K562 (cell line): Measurements from ENCODE around the gene SLC6A16. TPM values are rescaled to one million over a fixed set of nuclear protein-coding genes. Genes with fewer than 3 reads are reported as not detected.

ENCODE experiments used
- ATAC-seq: fragments of 200-7000 bp; cut with Tn5 transposase; 3 replicates; pipeline ENCODE4 v1.9.1; 2020; ENCODE audit warnings: moderate library complexity
- BruUV-seq: library from RNA; stranded (reverse); fragments of 400-500 nt; replicated peaks from 2 replicates; lab custom pipeline; 2021; lab: Mats Ljungman, UMichigan
- CTCF ChIA-PET: fragments of 300-600 bp; formaldehyde crosslinking; extraction: SDS; loops from one replicate; lab custom pipeline; 2021; ENCODE audit warnings: low intra/inter-chr PET ratio; lab: Yijun Ruan, JAX
- POLR2A ChIA-PET: fragments of 300-600, 350-650 bp; sonication (Branson Sonifier 250); formaldehyde crosslinking; extraction: SDS; loops from one replicate; lab custom pipeline; 2021; ENCODE audit warnings: antibody characterized with exemption, inconsistent platforms; lab: Yijun Ruan, JAX
- DNase-seq, 4 experiments: peaks; one replicate each; pipeline versions ENCODE4 v3.0.0 to v3.0.0-alpha.2; 2011 to 2018; ENCODE audit warnings: low spot score in 3 of 4, mixed read lengths in 3 of 4; ENCODE audit errors: extremely low read depth in 1 of 4
- FAIRE-seq: peaks from 2 replicates; lab custom pipeline; 2011; peaks lifted over from hg19 to GRCh38; lab: Jason Lieb, UNC
- H2AFZ ChIP-seq: 2 replicates; pipeline ENCODE4 v1.6.0; 2011; ENCODE audit warnings: low read depth, low read length, control low read depth, inconsistent platforms
- H3K27ac ChIP-seq: fragments of 200-600 bp; 3 replicates; pipeline ENCODE4 v1.8.0; 2011; ENCODE audit warnings: low read depth, mild to moderate bottlenecking, control low read depth, inconsistent platforms, low read length, moderate library complexity, mixed read lengths; ENCODE audit errors: extremely low read depth
- H3K27me3 ChIP-seq, 2 experiments: fragments of 300-600 bp in 1 of 2; 2 replicates in 1 of 2; 3 replicates in 1 of 2; pipeline versions ENCODE4 v1.6.0 to v1.8.0; 2011; ENCODE audit warnings: inconsistent platforms in 2 of 2, low read length in 2 of 2, mild to moderate bottlenecking in 1 of 2, mixed read lengths in 1 of 2, moderate library complexity in 1 of 2; ENCODE audit not compliant: control insufficient read depth in 2 of 2, insufficient read depth in 2 of 2
- H3K36me3 ChIP-seq: fragments of 300-600 bp; 3 replicates; pipeline ENCODE4 v1.8.0; 2011; ENCODE audit warnings: mild to moderate bottlenecking, low read length, inconsistent platforms; ENCODE audit not compliant: control insufficient read depth, insufficient read depth
- H3K4me1 ChIP-seq, 2 experiments: fragments of 200-600 bp in 1 of 2; replicated peaks in 1 of 2; 2 replicates in 1 of 2; 3 replicates in 1 of 2; pipeline versions ENCODE4 v1.5.1 to v1.8.0; 2011; ENCODE audit warnings: inconsistent platforms in 2 of 2, low read length in 2 of 2, mild to moderate bottlenecking in 1 of 2, mixed read lengths in 1 of 2, moderate library complexity in 1 of 2; ENCODE audit not compliant: control insufficient read depth in 2 of 2, insufficient read depth in 2 of 2
- H3K4me2 ChIP-seq: 2 replicates; pipeline ENCODE4 v1.6.1; 2011; ENCODE audit warnings: low read length, control low read depth, inconsistent platforms, mixed read lengths; ENCODE audit not compliant: insufficient read depth
- H3K4me3 ChIP-seq: fragments of 200-600 bp; sonication (generic), shearing (Covaris generic); 2 replicates; pipeline ENCODE4 v1.5.1; 2016; ENCODE audit warnings: control low read depth, inconsistent platforms
- H3K79me2 ChIP-seq: fragments of 200-600 bp; 3 replicates; pipeline ENCODE4 v1.8.0; 2011; ENCODE audit warnings: low read length, inconsistent platforms; ENCODE audit not compliant: control insufficient read depth, insufficient read depth
- H3K9ac ChIP-seq, 2 experiments: 2 replicates each; pipeline versions ENCODE4 v1.6.0 to v1.6.1; 2011; ENCODE audit warnings: low read depth in 2 of 2, low read length in 2 of 2, control low read depth in 1 of 2, inconsistent platforms in 1 of 2, mild to moderate bottlenecking in 1 of 2, mixed read lengths in 1 of 2; ENCODE audit not compliant: insufficient read depth in 1 of 2
- H3K9me1 ChIP-seq: one replicate; pipeline ENCODE4 v1.6.0; 2011; ENCODE audit warnings: inconsistent platforms, mild to moderate bottlenecking, low read length, moderate library complexity; ENCODE audit not compliant: control insufficient read depth, insufficient read depth
- H3K9me3 ChIP-seq: replicated peaks from 2 replicates; pipeline ENCODE4 v1.5.1; 2011; ENCODE audit warnings: low read depth, low read length, inconsistent platforms; ENCODE audit not compliant: control insufficient read depth, insufficient read depth
- H4K20me1 ChIP-seq: replicated peaks from 2 replicates; pipeline ENCODE4 v1.6.1; 2011; ENCODE audit warnings: low read length, inconsistent platforms, mixed read lengths; ENCODE audit not compliant: control insufficient read depth, insufficient read depth
- AFF1 ChIP-seq, 2 experiments: fragments of 450-650 bp; IDR thresholded peaks; 2 replicates each; pipeline ENCODE4 v1.6.1; 2018; ENCODE audit warnings: mild to moderate bottlenecking in 2 of 2, low read depth in 1 of 2; ENCODE audit not compliant: partially characterized antibody in 2 of 2
- EWSR1 ChIP-seq: fragments of 450-650 bp; IDR thresholded peaks from 2 replicates; pipeline ENCODE4 v1.6.1; 2018; ENCODE audit warnings: borderline replicate concordance, mild to moderate bottlenecking, low read depth, moderate library complexity; ENCODE audit not compliant: partially characterized antibody
- GABPA ChIP-seq: fragments of 200-800 bp; sonication (Bioruptor generic); conservative IDR thresholded peaks from 2 replicates; pipeline ENCODE4 v1.6.1; 2016; ENCODE audit warnings: low read depth, missing genetic modification characterization, missing compliant biosample characterization
- NUFIP1 ChIP-seq: fragments of 450-650 bp; IDR thresholded peaks from 2 replicates; pipeline ENCODE4 v1.6.1; 2018; ENCODE audit not compliant: partially characterized antibody
- TARDBP ChIP-seq: fragments of 450-650 bp; IDR thresholded peaks from 2 replicates; pipeline ENCODE4 v1.6.1; 2016
- THRA ChIP-seq: fragments of 450-650 bp; IDR thresholded peaks from 2 replicates; pipeline ENCODE4 v1.6.1; 2017; ENCODE audit warnings: mild to moderate bottlenecking, moderate library complexity
- ZBTB11 ChIP-seq, 3 experiments: fragments of 200-800 bp in 1 of 3; fragments of 250-450 bp in 1 of 3; fragments of 450-650 bp in 1 of 3; sonication (Bioruptor Pico) in 1 of 3; sonication (Bioruptor generic) in 1 of 3; formaldehyde crosslinking in 1 of 3; IDR thresholded peaks; 2 replicates each; pipeline versions ENCODE4 v1.6.1 to v1.8.0; 2016 to 2022; ENCODE audit warnings: mild to moderate bottlenecking in 2 of 3, missing genetic modification characterization in 2 of 3, missing compliant biosample characterization in 1 of 3, moderate library complexity in 1 of 3
- ZKSCAN3 ChIP-seq: fragments of 250-450 bp; sonication (Bioruptor Pico); IDR thresholded peaks from 2 replicates; pipeline ENCODE4 v1.4.0; 2020
- ZNF766 ChIP-seq: fragments of 200-800 bp; sonication (Bioruptor generic); conservative IDR thresholded peaks from 2 replicates; pipeline ENCODE4 v1.6.1; 2016; ENCODE audit warnings: missing genetic modification characterization, missing compliant biosample characterization
- WGBS: fragments of 100-300 bp; shearing (Covaris generic); methylation state at CpG from one replicate; pipeline ENCODE4 v1.1.6; 2016; ENCODE audit warnings: low coverage, mixed read lengths; ENCODE audit not compliant: insufficient coverage; ENCODE audit errors: missing lambda C conversion rate; 5-methylcytosine and 5-hydroxymethylcytosine counted together
- in situ Hi-C: fragments of 300-500 bp; cut with MboI; formaldehyde crosslinking; loops from 4 replicates; pipeline ENCODE4 v1.15.0; 2018; ENCODE audit warnings: inconsistent platforms, mixed read lengths
- intact Hi-C: fragments of 100-400 bp; cut with micrococcal nuclease; formaldehyde crosslinking; loops from 2 replicates; pipeline ENCODE4 v1.14.2; 2022
- polyA plus RNA-seq, 8 experiments: library from polyadenylated mRNA; depleted of rRNA in 4 of 8; stranded (reverse) in 5 of 8; unstranded in 3 of 8; fragments of >200 nt; fragmentation: Nextera tagmentation in 2 of 8; fragmentation: Illumina TruSeq in 1 of 8; extraction: Ambion mirVana in 2 of 8; extraction: Trizol in 1 of 8; gene quantifications; 2 replicates each; pipeline versions ENCODE4 v1.2.1 to v1.2.3, GENCODE V29; 2011 to 2014; ENCODE audit warnings: inconsistent platforms in 1 of 8, missing spikeins in 1 of 8
- total RNA-seq, 7 experiments: library from RNA; depleted of rRNA in 6 of 7; stranded (reverse); fragments of >200 nt in 6 of 7; fragmentation: Illumina TruSeq in 2 of 7; extraction: Trizol in 2 of 7; gene quantifications; 2 replicates each; pipeline versions ENCODE4 v1.2.1 to v1.2.3, GENCODE V29; 2011 to 2021; ENCODE audit warnings: low replicate concordance in 1 of 7
- TF ChIP-seq, protein P1 (sequence below): fragments of 450-650 bp; IDR thresholded peaks from 2 replicates; pipeline ENCODE4 v1.7.1; 2018; ENCODE audit warnings: mild to moderate bottlenecking, low read depth; ENCODE audit not compliant: partially characterized antibody

Gene SLC6A16
- total and polyA plus RNA-seq, 9 of the 15 experiments (the other 6 are each of a cell fraction or from before 2014, with no cell fraction given) = 0.05 to 0.95 (median 0.36) TPM

- ChIA-PET POLR2A (no interaction called here), CTCF (no interaction called here)
- Histone ChIP-seq H3K9ac (no peak overlapping the region), H3K27me3 (peaks cover 4 to 24% of the 10 kb centered on the region in 2 experiments), H4K20me1 (no peaks in the 10 kb centered on the region), H3K36me3 (no peaks in the 10 kb centered on the region), H3K4me2 (no peak overlapping the region), H3K79me2 (no peaks in the 10 kb centered on the region), H3K9me1 (no peaks in the 10 kb centered on the region), H3K4me1 (no peaks in the 10 kb centered on the region), H3K27ac (no peak overlapping the region), H3K4me3 (no peak overlapping the region), H3K9me3 (no peaks in the 10 kb centered on the region), H2AFZ (no peak overlapping the region)
- no TSS peak for BruUV-seq
- intact Hi-C loops (no loop called here), in situ Hi-C loops (no loop called here)
- FAIRE-seq (no peak), DNase-seq (no peak), ATAC-seq (no peak)
- 0% methylated on average over 3 of the region's 3 CpGs for WGBS
- TF ChIP-seq ZKSCAN3 (CRISPR knock-in tag) (no peak), AFF1 (IDR thresholded peaks at IDR 0.05; ENCODE audit: low read depth in 1 of 2, partially characterized antibody in 2 of 2) (no peak), THRA (no peak), ZNF766 (no peak), GABPA (tag) (no peak), TARDBP (no peak), NUFIP1 (no peak), ZBTB11 (CRISPR knock-in tag; IDR thresholded peaks at IDR 0.05) (no peak), EWSR1 (no peak)
- TF ChIP-seq, protein P1, sequence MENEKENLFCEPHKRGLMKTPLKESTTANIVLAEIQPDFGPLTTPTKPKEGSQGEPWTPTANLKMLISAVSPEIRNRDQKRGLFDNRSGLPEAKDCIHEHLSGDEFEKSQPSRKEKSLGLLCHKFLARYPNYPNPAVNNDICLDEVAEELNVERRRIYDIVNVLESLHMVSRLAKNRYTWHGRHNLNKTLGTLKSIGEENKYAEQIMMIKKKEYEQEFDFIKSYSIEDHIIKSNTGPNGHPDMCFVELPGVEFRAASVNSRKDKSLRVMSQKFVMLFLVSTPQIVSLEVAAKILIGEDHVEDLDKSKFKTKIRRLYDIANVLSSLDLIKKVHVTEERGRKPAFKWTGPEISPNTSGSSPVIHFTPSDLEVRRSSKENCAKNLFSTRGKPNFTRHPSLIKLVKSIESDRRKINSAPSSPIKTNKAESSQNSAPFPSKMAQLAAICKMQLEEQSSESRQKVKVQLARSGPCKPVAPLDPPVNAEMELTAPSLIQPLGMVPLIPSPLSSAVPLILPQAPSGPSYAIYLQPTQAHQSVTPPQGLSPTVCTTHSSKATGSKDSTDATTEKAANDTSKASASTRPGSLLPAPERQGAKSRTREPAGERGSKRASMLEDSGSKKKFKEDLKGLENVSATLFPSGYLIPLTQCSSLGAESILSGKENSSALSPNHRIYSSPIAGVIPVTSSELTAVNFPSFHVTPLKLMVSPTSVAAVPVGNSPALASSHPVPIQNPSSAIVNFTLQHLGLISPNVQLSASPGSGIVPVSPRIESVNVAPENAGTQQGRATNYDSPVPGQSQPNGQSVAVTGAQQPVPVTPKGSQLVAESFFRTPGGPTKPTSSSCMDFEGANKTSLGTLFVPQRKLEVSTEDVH = no peak
Measured at GRCh38 chr19:49290517-49290916, 34.5 kb downstream of the SLC6A16 start.
